CD4-positive, alpha-beta T cell treated with Interleukin-15 for 1 hour (primary cell): ENCODE results near the gene CCDC167.

Source experiments
- DNase-seq: peaks from one replicate; pipeline ENCODE4 v3.0.0-alpha.2; 2020

The CCDC167 gene

GRCh38 chr6:37499433-37500293 is at the start of gene CCDC167:
Gene CCDC167, minus strand, starts transcription at chr6:37499893. Its CDS starts 30 bp downstream, at chr6:37499863.
- peak; percentile 96 for DNase-seq

- DNase-seq: no peak
Measured at GRCh38 chr6:37549154-37549553, 49.5 kb upstream of the CCDC167 start.

- DNase-seq: no peak
Measured at GRCh38 chr6:37548067-37548674, 48.5 kb upstream of the CCDC167 start.

- DNase-seq: peak; percentile 24
Measured at GRCh38 chr6:37547564-37548061, 47.9 kb upstream of the CCDC167 start.

GRCh38 chr6:37546141-37546871 is 46.6 kb upstream of the CCDC167 start:
- no peak for DNase-seq

- no peak for DNase-seq
Measured at GRCh38 chr6:37544530-37544929, 44.8 kb upstream of the CCDC167 start.

- no peak for DNase-seq
Measured at GRCh38 chr6:37543361-37543760, 43.7 kb upstream of the CCDC167 start.

GRCh38 chr6:37541346-37541745 is 41.7 kb upstream of the CCDC167 start:
- DNase-seq: no peak

GRCh38 chr6:37540390-37540789 is 40.7 kb upstream of the CCDC167 start:
- no peak for DNase-seq

- DNase-seq: no peak
Measured at GRCh38 chr6:37540029-37540352, 40.3 kb upstream of the CCDC167 start.

GRCh38 chr6:37539171-37540028 is 39.7 kb upstream of the CCDC167 start:
- no peak for DNase-seq

GRCh38 chr6:37538107-37538506 is 38.4 kb upstream of the CCDC167 start:
- no peak for DNase-seq

- DNase-seq: no peak
Measured at GRCh38 chr6:37537548-37537947, 37.9 kb upstream of the CCDC167 start.

- DNase-seq: no peak
Measured at GRCh38 chr6:37536491-37537190, 36.9 kb upstream of the CCDC167 start.

- DNase-seq: no peak
Measured at GRCh38 chr6:37535759-37536490, 36.2 kb upstream of the CCDC167 start.

GRCh38 chr6:37535428-37535758 is 35.7 kb upstream of the CCDC167 start:
- DNase-seq: no peak

GRCh38 chr6:37534893-37535292 is 35.2 kb upstream of the CCDC167 start:
- no peak for DNase-seq

GRCh38 chr6:37532122-37532521 is 32.4 kb upstream of the CCDC167 start:
- DNase-seq: no peak

GRCh38 chr6:37531437-37532036 is 31.8 kb upstream of the CCDC167 start:
- no peak for DNase-seq

GRCh38 chr6:37531026-37531425 is 31.3 kb upstream of the CCDC167 start:
- DNase-seq: no peak

- DNase-seq: no peak
Measured at GRCh38 chr6:37530297-37530696, 30.6 kb upstream of the CCDC167 start.
